CD4-positive, alpha-beta T cell (primary cell): ENCODE measurements around the gene MBNL3. TPM values are rescaled to one million over a fixed set of nuclear protein-coding genes. Genes with fewer than 3 reads are reported as not detected.

Experiments used
- ATAC-seq: fragments of 200-7000 bp; cut with Tn5 transposase; one replicate; pipeline ENCODE4 v1.10.0; 2022; ENCODE audit warnings: mild to moderate bottlenecking; ENCODE audit not compliant: poor library complexity
- CTCF ChIA-PET: fragments of 350-600 bp; sonication (Branson Sonifier 250); formaldehyde crosslinking; loops from one replicate; lab custom pipeline; 2021; ENCODE audit warnings: antibody characterized with exemption, inconsistent platforms; lab: Charles Lee
- POLR2A ChIA-PET: fragments of 350-600 bp; sonication (Branson Sonifier 250); formaldehyde crosslinking; loops from one replicate; lab custom pipeline; 2021; ENCODE audit warnings: antibody characterized with exemption, inconsistent platforms; lab: Charles Lee
- DNase-seq, 14 experiments: peaks; one replicate each; pipeline ENCODE4 v3.0.0-alpha.2; 2013 to 2020; ENCODE audit warnings: mixed read lengths in 2 of 14
- H3K27ac ChIP-seq, 2 donors: one replicate each; pipeline versions ENCODE4 v1.5.1 to v1.7.0; 2013; ENCODE audit warnings: low read length in 2 of 2, low read depth in 1 of 2, mild to moderate bottlenecking in 1 of 2
- H3K27me3 ChIP-seq, 2 experiments: 1 replicate in 1 of 2; 2 replicates in 1 of 2; pipeline versions ENCODE4 v1.6.1 to v1.7.0; 2013; ENCODE audit warnings: low read length in 2 of 2, control low read depth in 1 of 2, mild to moderate bottlenecking in 1 of 2, moderate library complexity in 1 of 2; ENCODE audit not compliant: insufficient read depth in 2 of 2, control insufficient read depth in 1 of 2
- H3K36me3 ChIP-seq: one replicate; pipeline ENCODE4 v1.6.1; 2013; ENCODE audit warnings: low read length, control low read depth; ENCODE audit not compliant: insufficient read depth
- H3K4me1 ChIP-seq: one replicate; pipeline ENCODE4 v1.6.1; 2013; ENCODE audit warnings: low read length, control low read depth; ENCODE audit not compliant: insufficient read depth
- H3K4me3 ChIP-seq: one replicate; pipeline ENCODE4 v1.5.1; 2013; ENCODE audit warnings: mild to moderate bottlenecking, low read length, moderate library complexity
- H3K9me3 ChIP-seq, 2 experiments: 1 replicate in 1 of 2; 2 replicates in 1 of 2; pipeline versions ENCODE4 v1.6.1 to v1.7.0; 2013; ENCODE audit warnings: low read length in 2 of 2, mild to moderate bottlenecking in 2 of 2, control low read depth in 1 of 2, moderate library complexity in 1 of 2; ENCODE audit not compliant: control insufficient read depth in 1 of 2, insufficient read depth in 1 of 2
- H3K27ac Mint-ChIP-seq: one replicate; pipeline ENCODE4 v1.8.0; 2020; ENCODE audit warnings: mixed read lengths
- H3K27me3 Mint-ChIP-seq: one replicate; pipeline ENCODE4 v1.8.0; 2021; ENCODE audit warnings: mixed read lengths
- H3K36me3 Mint-ChIP-seq: one replicate; pipeline ENCODE4 v1.8.0; 2021; ENCODE audit warnings: low read depth, mixed read lengths
- H3K4me1 Mint-ChIP-seq: one replicate; pipeline ENCODE4 v1.8.0; 2021; ENCODE audit warnings: low read depth, mixed read lengths
- H3K4me3 Mint-ChIP-seq: one replicate; pipeline ENCODE4 v1.8.0; 2020; ENCODE audit warnings: mild to moderate bottlenecking, mixed read lengths
- H3K9me3 Mint-ChIP-seq: one replicate; pipeline ENCODE4 v1.8.0; 2020; ENCODE audit warnings: mixed read lengths
- intact Hi-C, 2 experiments: fragments of 100-400 bp; cut with DNase I in 1 of 2; cut with micrococcal nuclease in 1 of 2; formaldehyde crosslinking; loops; one replicate each; pipeline versions ENCODE4 v1.15.1 to v1.9.0; 2023 to 2025; cut with DNase I, micrococcal nuclease
- total RNA-seq, 174 experiments: library from RNA in 2 of 174; stranded (reverse) in 2 of 174; gene quantifications; one replicate each; pipeline ENCODE4 v1.2.3 and lab custom pipeline; 2021 to 2026
- TF ChIP-seq, protein P1 (sequence below): fragments of 200-600 bp; IDR thresholded peaks from one replicate; pipeline ENCODE4 v1.8.0; 2022; ENCODE audit warnings: antibody characterized with exemption, mild to moderate bottlenecking

MBNL3 gene
- total RNA-seq, 2 experiments from 2014 or later: 19.0 to 19.4 TPM

DNA sequence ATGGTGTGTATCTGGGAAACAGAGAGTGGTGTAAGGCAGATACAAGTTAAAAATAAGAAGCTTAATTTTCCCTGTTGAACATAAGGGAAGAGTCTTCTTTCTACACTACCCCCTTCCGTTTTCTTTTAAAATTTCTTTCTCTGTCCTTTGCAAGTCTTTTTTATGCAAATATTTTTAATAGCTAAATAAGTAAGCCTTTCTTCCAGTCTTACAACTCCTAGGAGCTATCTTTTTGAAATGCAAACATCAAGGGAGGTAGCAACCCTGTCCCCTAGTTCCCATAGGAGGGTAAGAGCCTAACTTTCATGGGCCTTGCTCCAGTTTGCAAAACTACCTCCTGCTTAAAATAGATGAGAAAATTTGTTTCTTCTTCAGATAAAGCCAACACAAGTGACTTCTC lies 121.5 kb downstream of the MBNL3 start:
- ChIA-PET CTCF (no interaction called here), POLR2A (no interaction called here)
- intact Hi-C loops: no loop called here
- H3K4me1 Mint-ChIP-seq: no peaks in the 10 kb centered on the region
- no peaks in the 10 kb centered on the region for H3K36me3 Mint-ChIP-seq
- Histone ChIP-seq H3K27ac (no peak overlapping the region), H3K9me3 (no peaks in the 10 kb centered on the region), H3K27me3 (no peaks in the 10 kb centered on the region), H3K4me1 (no peaks in the 10 kb centered on the region), H3K4me3 (no peak overlapping the region), H3K36me3 (no peaks in the 10 kb centered on the region)
- ATAC-seq (no peak), DNase-seq (no peak)
- TF ChIP-seq, protein P1, sequence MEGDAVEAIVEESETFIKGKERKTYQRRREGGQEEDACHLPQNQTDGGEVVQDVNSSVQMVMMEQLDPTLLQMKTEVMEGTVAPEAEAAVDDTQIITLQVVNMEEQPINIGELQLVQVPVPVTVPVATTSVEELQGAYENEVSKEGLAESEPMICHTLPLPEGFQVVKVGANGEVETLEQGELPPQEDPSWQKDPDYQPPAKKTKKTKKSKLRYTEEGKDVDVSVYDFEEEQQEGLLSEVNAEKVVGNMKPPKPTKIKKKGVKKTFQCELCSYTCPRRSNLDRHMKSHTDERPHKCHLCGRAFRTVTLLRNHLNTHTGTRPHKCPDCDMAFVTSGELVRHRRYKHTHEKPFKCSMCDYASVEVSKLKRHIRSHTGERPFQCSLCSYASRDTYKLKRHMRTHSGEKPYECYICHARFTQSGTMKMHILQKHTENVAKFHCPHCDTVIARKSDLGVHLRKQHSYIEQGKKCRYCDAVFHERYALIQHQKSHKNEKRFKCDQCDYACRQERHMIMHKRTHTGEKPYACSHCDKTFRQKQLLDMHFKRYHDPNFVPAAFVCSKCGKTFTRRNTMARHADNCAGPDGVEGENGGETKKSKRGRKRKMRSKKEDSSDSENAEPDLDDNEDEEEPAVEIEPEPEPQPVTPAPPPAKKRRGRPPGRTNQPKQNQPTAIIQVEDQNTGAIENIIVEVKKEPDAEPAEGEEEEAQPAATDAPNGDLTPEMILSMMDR: no peak
- no peak overlapping the region for H3K27ac Mint-ChIP-seq
- no peak overlapping the region for H3K4me3 Mint-ChIP-seq
- H3K27me3 Mint-ChIP-seq: no peaks in the 10 kb centered on the region
- no peaks in the 10 kb centered on the region for H3K9me3 Mint-ChIP-seq

DNA sequence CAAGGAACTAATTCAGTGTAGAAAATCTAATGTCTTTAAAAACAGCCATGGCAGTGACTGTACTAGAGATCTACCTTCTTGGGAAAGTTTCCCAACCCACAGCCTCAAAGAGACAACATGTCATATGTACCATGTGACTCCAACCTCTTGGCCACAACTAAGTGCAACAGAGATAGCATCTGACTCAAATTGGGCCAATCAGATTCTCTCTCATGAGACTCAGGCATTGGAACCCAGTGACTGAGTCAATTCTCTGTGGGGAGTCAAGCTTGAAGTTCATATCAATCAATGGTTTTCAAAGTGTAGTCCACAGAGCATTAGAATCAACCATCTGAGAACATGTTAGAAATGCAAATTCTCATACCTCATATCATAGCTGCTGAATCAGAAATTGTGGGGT lies 123.3 kb downstream of the MBNL3 start:
- H3K36me3 Mint-ChIP-seq: no peaks in the 10 kb centered on the region
- CTCF ChIA-PET: no interaction called here
- no peak overlapping the region for H3K27ac Mint-ChIP-seq
- H3K27me3 Mint-ChIP-seq: no peaks in the 10 kb centered on the region
- H3K27me3 ChIP-seq: no peaks in the 10 kb centered on the region
- POLR2A ChIA-PET: no interaction called here
- no peak overlapping the region for H3K4me3 ChIP-seq
- H3K36me3 ChIP-seq: no peaks in the 10 kb centered on the region
- H3K9me3 ChIP-seq: no peaks in the 10 kb centered on the region
- H3K4me3 Mint-ChIP-seq: no peak overlapping the region
- no peak for DNase-seq
- H3K9me3 Mint-ChIP-seq: no peaks in the 10 kb centered on the region
- intact Hi-C loops: no loop called here
- ATAC-seq: no peak
- H3K4me1 Mint-ChIP-seq: no peaks in the 10 kb centered on the region
- H3K27ac ChIP-seq: no peak overlapping the region
- H3K4me1 ChIP-seq: no peaks in the 10 kb centered on the region
- TF ChIP-seq, protein P1: no peak

- Mint-ChIP-seq H3K4me3 (no peak overlapping the region), H3K27ac (no peak overlapping the region), H3K27me3 (no peaks in the 10 kb centered on the region), H3K36me3 (no peaks in the 10 kb centered on the region), H3K9me3 (no peaks in the 10 kb centered on the region), H3K4me1 (no peaks in the 10 kb centered on the region)
- Histone ChIP-seq H3K4me1 (no peaks in the 10 kb centered on the region), H3K27ac (no peak overlapping the region), H3K4me3 (no peak overlapping the region), H3K9me3 (no peaks in the 10 kb centered on the region), H3K36me3 (no peaks in the 10 kb centered on the region), H3K27me3 (no peaks in the 10 kb centered on the region)
- CTCF ChIA-PET: interaction anchor here (0.9 kb wide), 1 partner anchor 13 kb away, joined by 3 read pairs; no protein-coding TSS in a partner anchor
- TF ChIP-seq, protein P1: no peak
- ATAC-seq: no peak
- intact Hi-C loops: no loop called here
- no peak for DNase-seq
- POLR2A ChIA-PET: no interaction called here
Observed at GRCh38 chrX:132364313-132364712, 124.5 kb downstream of the MBNL3 start.
